Measurements from ENCODE around the gene CELA1. TPM values are rescaled to one million over a fixed set of nuclear protein-coding genes. Genes with fewer than 3 reads are reported as not detected.
A peak's percentile ranks its signal among the peaks of the same experiment; 100 is the strongest.

CELA1 gene
- polyA plus RNA-seq, 2 of the 4 experiments (the other 2 are of a cell fraction), result not detected

DNA sequence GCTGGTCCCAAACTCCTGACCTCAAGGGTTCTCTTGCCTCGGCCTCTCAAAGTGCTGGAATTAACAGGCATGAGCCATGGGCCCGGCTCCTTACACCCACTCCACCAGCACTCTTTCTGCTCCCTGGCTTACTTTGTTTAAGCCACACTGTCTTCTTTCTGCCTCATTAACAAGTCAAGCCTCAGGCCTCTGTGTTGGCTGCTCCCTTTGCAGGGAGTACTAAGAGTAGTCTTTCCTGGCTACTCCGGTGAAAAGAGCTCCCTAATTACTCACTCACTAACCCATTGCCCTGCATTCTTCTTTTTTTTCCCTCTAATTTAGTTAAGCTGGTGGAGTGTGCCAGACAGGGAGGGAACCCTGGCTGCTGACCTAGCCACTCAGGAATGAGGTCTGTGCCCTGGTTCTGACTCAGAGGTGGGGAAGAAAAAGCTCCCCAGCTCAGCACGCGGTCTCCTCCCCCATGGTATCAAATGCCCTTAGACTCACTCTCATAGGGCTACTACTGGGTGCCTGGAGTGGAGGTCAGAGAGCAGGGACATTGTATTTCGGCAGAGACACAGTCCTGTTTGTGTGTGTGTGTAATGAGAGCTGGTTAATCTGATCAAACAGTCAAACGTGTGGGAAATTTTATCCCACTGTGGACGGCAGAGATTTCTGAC, 24.9 kb upstream of the CELA1 start:
- Histone ChIP-seq H3K4me2 (peak overlapping the region; percentile 61), H3K4me1 (peaks cover 20% of the 10 kb centered on the region), H3K4me3 (no peak overlapping the region), H3K9me3 (no peaks in the 10 kb centered on the region), H3K27ac (peak overlapping the region; percentile 83 to 94)
- peak; percentile 98 to 99 for ATAC-seq
- peak; percentile 59 for FAIRE-seq
- WGBS (ENCODE audit: missing lambda C conversion rate), result 7% methylated on average over 8 of the region's 8 CpGs
- POLR2A ChIA-PET, result interaction anchor here (0.6 to 1.5 kb wide), 7 partner anchors 9 to 608 kb away, joined by 3 to 8 read pairs (median 6); partner anchors contain the start of genes ATF1, CSRNP2, GALNT6 and SMAGP
- CTCF ChIA-PET, result interaction anchor here (0.6 to 3.5 kb wide), 15 partner anchors 10 to 654 kb away, joined by 3 to 15 read pairs (median 4); partner anchors contain the start of gene GALNT6
- TF ChIP-seq HOXB5 (CRISPR knock-in tag; IDR thresholded peaks at IDR 0.05) (no peak), MAZ (IDR thresholded peaks at IDR 0.05; ENCODE audit: borderline replicate concordance, low read depth, low read length) (no peak), BHLHE40 (IDR thresholded peaks at IDR 0.05; ENCODE audit: low read depth, low read length) (no peak), NR3C1 (IDR thresholded peaks at IDR 0.05) (no peak), GATA3 (IDR thresholded peaks at IDR 0.05; ENCODE audit: borderline replicate concordance) (peak; percentile 52), KDM1A (IDR thresholded peaks at IDR 0.05; ENCODE audit: low read depth) (no peak), MAFK (IDR thresholded peaks at IDR 0.05; ENCODE audit: partially characterized antibody) (peak; percentile 44), NPAS2 (CRISPR knock-in tag; IDR thresholded peaks at IDR 0.05; ENCODE audit: borderline replicate concordance) (no peak), KDM5A (IDR thresholded peaks at IDR 0.05) (no peak), FOSL2 (IDR thresholded peaks at IDR 0.05) (peak; percentile 62), FOSL2 (CRISPR knock-in tag; IDR thresholded peaks at IDR 0.05) (peak; percentile 89), MYC (IDR thresholded peaks at IDR 0.05; ENCODE audit: borderline replicate concordance, low read length) (0 out of 2 replicates have a peak, but pooled peaks have one; percentile 69), ZSCAN20 (CRISPR knock-in tag; IDR thresholded peaks at IDR 0.05) (no peak), CHD4 (IDR thresholded peaks at IDR 0.05; ENCODE audit: borderline replicate concordance) (no peak), SMC3 (IDR thresholded peaks at IDR 0.05) (no peak), HOXB13 (CRISPR knock-in tag; IDR thresholded peaks at IDR 0.05; ENCODE audit: low read depth) (no peak), JUN (IDR thresholded peaks at IDR 0.05) (peak in 1 of 2 experiments; percentile 51; a peak in 1 of 5 replicates), EP300 (IDR thresholded peaks at IDR 0.05) (no peak), RAD21 (conservative IDR thresholded peaks at IDR 0.05 in 1 of 2, IDR thresholded peaks at IDR 0.05 in 1 of 2) (0 out of 5 replicates have a peak, but pooled peaks of 1 of the 2 experiments have one; percentile 15), RCOR1 (IDR thresholded peaks at IDR 0.05; ENCODE audit: low read depth, low read length) (no peak), JUNB (IDR thresholded peaks at IDR 0.05) (peak; percentile 61), HOXA7 (CRISPR knock-in tag; IDR thresholded peaks at IDR 0.05) (no peak), POLR2AphosphoS2 (conservative IDR thresholded peaks at IDR 0.05; ENCODE audit: low read length) (no peak)
- TF ChIP-seq, protein P1, sequence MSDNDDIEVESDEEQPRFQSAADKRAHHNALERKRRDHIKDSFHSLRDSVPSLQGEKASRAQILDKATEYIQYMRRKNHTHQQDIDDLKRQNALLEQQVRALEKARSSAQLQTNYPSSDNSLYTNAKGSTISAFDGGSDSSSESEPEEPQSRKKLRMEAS (IDR thresholded peaks at IDR 0.05), result peak; percentile 96
- TF ChIP-seq, protein P2, sequence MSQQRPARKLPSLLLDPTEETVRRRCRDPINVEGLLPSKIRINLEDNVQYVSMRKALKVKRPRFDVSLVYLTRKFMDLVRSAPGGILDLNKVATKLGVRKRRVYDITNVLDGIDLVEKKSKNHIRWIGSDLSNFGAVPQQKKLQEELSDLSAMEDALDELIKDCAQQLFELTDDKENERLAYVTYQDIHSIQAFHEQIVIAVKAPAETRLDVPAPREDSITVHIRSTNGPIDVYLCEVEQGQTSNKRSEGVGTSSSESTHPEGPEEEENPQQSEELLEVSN (IDR thresholded peaks at IDR 0.05; ENCODE audit: borderline replicate concordance, low read depth), result peak; percentile 71; the same call in 1 of the 2 replicates
- TF ChIP-seq, protein P3, sequence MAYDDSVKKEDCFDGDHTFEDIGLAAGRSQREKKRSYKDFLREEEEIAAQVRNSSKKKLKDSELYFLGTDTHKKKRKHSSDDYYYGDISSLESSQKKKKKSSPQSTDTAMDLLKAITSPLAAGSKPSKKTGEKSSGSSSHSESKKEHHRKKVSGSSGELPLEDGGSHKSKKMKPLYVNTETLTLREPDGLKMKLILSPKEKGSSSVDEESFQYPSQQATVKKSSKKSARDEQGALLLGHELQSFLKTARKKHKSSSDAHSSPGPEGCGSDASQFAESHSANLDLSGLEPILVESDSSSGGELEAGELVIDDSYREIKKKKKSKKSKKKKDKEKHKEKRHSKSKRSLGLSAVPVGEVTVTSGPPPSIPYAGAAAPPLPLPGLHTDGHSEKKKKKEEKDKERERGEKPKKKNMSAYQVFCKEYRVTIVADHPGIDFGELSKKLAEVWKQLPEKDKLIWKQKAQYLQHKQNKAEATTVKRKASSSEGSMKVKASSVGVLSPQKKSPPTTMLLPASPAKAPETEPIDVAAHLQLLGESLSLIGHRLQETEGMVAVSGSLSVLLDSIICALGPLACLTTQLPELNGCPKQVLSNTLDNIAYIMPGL (CRISPR knock-in tag; IDR thresholded peaks at IDR 0.05; ENCODE audit: borderline replicate concordance), result no peak
- TF ChIP-seq, protein P4, sequence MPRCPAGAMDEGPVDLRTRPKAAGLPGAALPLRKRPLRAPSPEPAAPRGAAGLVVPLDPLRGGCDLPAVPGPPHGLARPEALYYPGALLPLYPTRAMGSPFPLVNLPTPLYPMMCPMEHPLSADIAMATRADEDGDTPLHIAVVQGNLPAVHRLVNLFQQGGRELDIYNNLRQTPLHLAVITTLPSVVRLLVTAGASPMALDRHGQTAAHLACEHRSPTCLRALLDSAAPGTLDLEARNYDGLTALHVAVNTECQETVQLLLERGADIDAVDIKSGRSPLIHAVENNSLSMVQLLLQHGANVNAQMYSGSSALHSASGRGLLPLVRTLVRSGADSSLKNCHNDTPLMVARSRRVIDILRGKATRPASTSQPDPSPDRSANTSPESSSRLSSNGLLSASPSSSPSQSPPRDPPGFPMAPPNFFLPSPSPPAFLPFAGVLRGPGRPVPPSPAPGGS (IDR thresholded peaks at IDR 0.05), result no peak
- TF ChIP-seq, protein P5, sequence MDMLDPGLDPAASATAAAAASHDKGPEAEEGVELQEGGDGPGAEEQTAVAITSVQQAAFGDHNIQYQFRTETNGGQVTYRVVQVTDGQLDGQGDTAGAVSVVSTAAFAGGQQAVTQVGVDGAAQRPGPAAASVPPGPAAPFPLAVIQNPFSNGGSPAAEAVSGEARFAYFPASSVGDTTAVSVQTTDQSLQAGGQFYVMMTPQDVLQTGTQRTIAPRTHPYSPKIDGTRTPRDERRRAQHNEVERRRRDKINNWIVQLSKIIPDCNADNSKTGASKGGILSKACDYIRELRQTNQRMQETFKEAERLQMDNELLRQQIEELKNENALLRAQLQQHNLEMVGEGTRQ (IDR thresholded peaks at IDR 0.05), result 0 out of 2 replicates have a peak, but pooled peaks have one; percentile 6
- TF ChIP-seq, protein P6, sequence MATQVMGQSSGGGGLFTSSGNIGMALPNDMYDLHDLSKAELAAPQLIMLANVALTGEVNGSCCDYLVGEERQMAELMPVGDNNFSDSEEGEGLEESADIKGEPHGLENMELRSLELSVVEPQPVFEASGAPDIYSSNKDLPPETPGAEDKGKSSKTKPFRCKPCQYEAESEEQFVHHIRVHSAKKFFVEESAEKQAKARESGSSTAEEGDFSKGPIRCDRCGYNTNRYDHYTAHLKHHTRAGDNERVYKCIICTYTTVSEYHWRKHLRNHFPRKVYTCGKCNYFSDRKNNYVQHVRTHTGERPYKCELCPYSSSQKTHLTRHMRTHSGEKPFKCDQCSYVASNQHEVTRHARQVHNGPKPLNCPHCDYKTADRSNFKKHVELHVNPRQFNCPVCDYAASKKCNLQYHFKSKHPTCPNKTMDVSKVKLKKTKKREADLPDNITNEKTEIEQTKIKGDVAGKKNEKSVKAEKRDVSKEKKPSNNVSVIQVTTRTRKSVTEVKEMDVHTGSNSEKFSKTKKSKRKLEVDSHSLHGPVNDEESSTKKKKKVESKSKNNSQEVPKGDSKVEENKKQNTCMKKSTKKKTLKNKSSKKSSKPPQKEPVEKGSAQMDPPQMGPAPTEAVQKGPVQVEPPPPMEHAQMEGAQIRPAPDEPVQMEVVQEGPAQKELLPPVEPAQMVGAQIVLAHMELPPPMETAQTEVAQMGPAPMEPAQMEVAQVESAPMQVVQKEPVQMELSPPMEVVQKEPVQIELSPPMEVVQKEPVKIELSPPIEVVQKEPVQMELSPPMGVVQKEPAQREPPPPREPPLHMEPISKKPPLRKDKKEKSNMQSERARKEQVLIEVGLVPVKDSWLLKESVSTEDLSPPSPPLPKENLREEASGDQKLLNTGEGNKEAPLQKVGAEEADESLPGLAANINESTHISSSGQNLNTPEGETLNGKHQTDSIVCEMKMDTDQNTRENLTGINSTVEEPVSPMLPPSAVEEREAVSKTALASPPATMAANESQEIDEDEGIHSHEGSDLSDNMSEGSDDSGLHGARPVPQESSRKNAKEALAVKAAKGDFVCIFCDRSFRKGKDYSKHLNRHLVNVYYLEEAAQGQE (IDR thresholded peaks at IDR 0.05), result no peak
- TF ChIP-seq, protein P7, sequence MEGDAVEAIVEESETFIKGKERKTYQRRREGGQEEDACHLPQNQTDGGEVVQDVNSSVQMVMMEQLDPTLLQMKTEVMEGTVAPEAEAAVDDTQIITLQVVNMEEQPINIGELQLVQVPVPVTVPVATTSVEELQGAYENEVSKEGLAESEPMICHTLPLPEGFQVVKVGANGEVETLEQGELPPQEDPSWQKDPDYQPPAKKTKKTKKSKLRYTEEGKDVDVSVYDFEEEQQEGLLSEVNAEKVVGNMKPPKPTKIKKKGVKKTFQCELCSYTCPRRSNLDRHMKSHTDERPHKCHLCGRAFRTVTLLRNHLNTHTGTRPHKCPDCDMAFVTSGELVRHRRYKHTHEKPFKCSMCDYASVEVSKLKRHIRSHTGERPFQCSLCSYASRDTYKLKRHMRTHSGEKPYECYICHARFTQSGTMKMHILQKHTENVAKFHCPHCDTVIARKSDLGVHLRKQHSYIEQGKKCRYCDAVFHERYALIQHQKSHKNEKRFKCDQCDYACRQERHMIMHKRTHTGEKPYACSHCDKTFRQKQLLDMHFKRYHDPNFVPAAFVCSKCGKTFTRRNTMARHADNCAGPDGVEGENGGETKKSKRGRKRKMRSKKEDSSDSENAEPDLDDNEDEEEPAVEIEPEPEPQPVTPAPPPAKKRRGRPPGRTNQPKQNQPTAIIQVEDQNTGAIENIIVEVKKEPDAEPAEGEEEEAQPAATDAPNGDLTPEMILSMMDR (IDR thresholded peaks at IDR 0.05), result no peak
- DNase-seq (ENCODE audit: low read depth in 1 of 2, low spot score in 1 of 2), result peak; percentile 90 to 97

All from A549 (cell line).